HepG2 (cell line): ENCODE results near the gene ASB3. TPM values are rescaled to one million over a fixed set of nuclear protein-coding genes. Genes with fewer than 3 reads are reported as not detected.

Experiments
- ELF4 ChIP-seq: sonication (generic); formaldehyde crosslinking; IDR thresholded peaks from 2 replicates; pipeline ENCODE4 v1.5.0; 2020; ENCODE audit warnings: missing genetic modification reagents, mild to moderate bottlenecking, moderate library complexity, borderline replicate concordance
- HHEX ChIP-seq: IDR thresholded peaks from 2 replicates; pipeline ENCODE4 v1.6.1; 2016; ENCODE audit warnings: control low read depth
- MTA1 ChIP-seq: sonication (generic); formaldehyde crosslinking; IDR thresholded peaks from 2 replicates; pipeline ENCODE4 v1.4.0; 2020; ENCODE audit warnings: missing genetic modification reagents, mild to moderate bottlenecking, borderline replicate concordance
- PHB2 ChIP-seq: fragments of 450-650 bp; IDR thresholded peaks from 2 replicates; pipeline ENCODE4 v1.6.1; 2018; ENCODE audit not compliant: partially characterized antibody
- RFX3 ChIP-seq: IDR thresholded peaks from 2 replicates; pipeline ENCODE4 v1.6.1; 2016; ENCODE audit warnings: missing biosample characterization, missing genetic modification reagents
- SRSF4 ChIP-seq: fragments of 200-400 bp; formaldehyde crosslinking; IDR thresholded peaks from one replicate; pipeline ENCODE4 v1.6.1; 2018; ENCODE audit warnings: mild to moderate bottlenecking, low read depth, low read length, moderate library complexity; ENCODE audit not compliant: poor library complexity, severe bottlenecking
- TEAD3 ChIP-seq: optimal IDR thresholded peaks from 2 replicates; pipeline ENCODE3; 2016; ENCODE audit warnings: borderline replicate concordance
- TFDP2 ChIP-seq: sonication (generic); formaldehyde crosslinking; IDR thresholded peaks from 2 replicates; pipeline ENCODE4 v1.4.0; 2020; ENCODE audit warnings: missing genetic modification reagents
- YY1 ChIP-seq: IDR thresholded peaks from 2 replicates; pipeline ENCODE4 v1.6.1; 2011; ENCODE audit warnings: low read length, low read depth, moderate library complexity, mild to moderate bottlenecking; ENCODE audit not compliant: insufficient read depth, insufficient replicate concordance
- ZBTB3 ChIP-seq: sonication (generic); formaldehyde crosslinking; IDR thresholded peaks from 2 replicates; pipeline ENCODE4 v1.4.0; 2020; ENCODE audit warnings: low read depth, mild to moderate bottlenecking, moderate library complexity, missing genetic modification reagents, borderline replicate concordance
- ZNF275 ChIP-seq: sonication (generic); formaldehyde crosslinking; IDR thresholded peaks from 2 replicates; pipeline ENCODE4 v1.8.0; 2022; ENCODE audit warnings: missing genetic modification reagents, mild to moderate bottlenecking, inconsistent platforms, borderline replicate concordance
- ZNF350 ChIP-seq: sonication (generic); formaldehyde crosslinking; IDR thresholded peaks from 2 replicates; pipeline ENCODE4 v1.4.0; 2020; ENCODE audit warnings: mild to moderate bottlenecking, low read depth, missing genetic modification reagents, borderline replicate concordance
- ZNF552 ChIP-seq: sonication (generic); formaldehyde crosslinking; IDR thresholded peaks from 2 replicates; pipeline ENCODE4 v1.9.0; 2022; ENCODE audit warnings: missing genetic modification reagents, mild to moderate bottlenecking, borderline replicate concordance
- ZNF670 ChIP-seq: sonication (generic); formaldehyde crosslinking; IDR thresholded peaks from 2 replicates; pipeline ENCODE4 v1.8.0; 2022; ENCODE audit warnings: mild to moderate bottlenecking, missing genetic modification reagents, borderline replicate concordance
- ZNF703 ChIP-seq: sonication (generic); formaldehyde crosslinking; IDR thresholded peaks from 2 replicates; pipeline ENCODE4 v1.5.1; 2020; ENCODE audit warnings: missing genetic modification reagents, mild to moderate bottlenecking, moderate library complexity, borderline replicate concordance
- polyA plus RNA-seq, 8 experiments: library from polyadenylated mRNA; depleted of rRNA in 3 of 8; stranded (reverse) in 7 of 8; unstranded in 1 of 8; fragments of >200 nt; fragmentation: Illumina TruSeq in 4 of 8; extraction: Trizol in 4 of 8; gene quantifications; 2 replicates each; pipeline versions ENCODE4 v1.2.1 to v1.2.3, GENCODE V29; 2011 to 2016; ENCODE audit warnings: low read depth in 4 of 8, missing spikeins in 1 of 8, mixed read lengths in 1 of 8; ENCODE audit not compliant: insufficient read depth in 1 of 8
- total RNA-seq, 5 experiments: library from RNA; depleted of rRNA; stranded (reverse); fragments of >200 nt; fragmentation: Illumina TruSeq; extraction: Trizol; gene quantifications; 2 replicates each; pipeline ENCODE4 v1.2.3, GENCODE V29; 2016; ENCODE audit warnings: low read depth in 1 of 5
- TF ChIP-seq, protein P1 (sequence below): IDR thresholded peaks from 2 replicates; pipeline ENCODE4 v1.6.1; 2016; ENCODE audit warnings: missing compliant biosample characterization, missing genetic modification reagents, borderline replicate concordance
- TF ChIP-seq, protein P2 (sequence below): sonication (generic); formaldehyde crosslinking; conservative IDR thresholded peaks from 2 replicates; pipeline ENCODE4 v1.8.0; 2022; ENCODE audit warnings: mild to moderate bottlenecking, moderate library complexity, missing genetic modification reagents
- TF ChIP-seq, protein P3 (sequence below): fragments of 450-650 bp; IDR thresholded peaks from 2 replicates; pipeline ENCODE4 v1.6.1; 2017

Gene ASB3
- total and polyA plus RNA-seq, 2 of the 13 experiments (the other 11 are each of a cell fraction or from before 2014, with no cell fraction given), result 40.1 to 41.8 TPM

- TF ChIP-seq TFDP2 (CRISPR knock-in tag) (peak; percentile 59; the same call in 1 of the 2 replicates), SRSF4 (no peak), HHEX (CRISPR knock-in tag) (peak; percentile 82), ZBTB3 (peak; percentile 66; the same call in 1 of the 2 replicates), ZNF552 (CRISPR knock-in tag) (peak; percentile 58; the same call in 1 of the 2 replicates), ZNF350 (CRISPR knock-in tag) (no peak), ZNF275 (CRISPR knock-in tag) (no peak; the same call in 1 of the 2 replicates), RFX3 (CRISPR knock-in tag) (peak; percentile 24; the same call in 1 of the 2 replicates), ZNF703 (no peak; the same call in 1 of the 2 replicates), ZNF670 (CRISPR knock-in tag) (peak; percentile 47; the same call in 1 of the 2 replicates), YY1 (peak; percentile 25), TEAD3 (peak; percentile 93), ELF4 (CRISPR knock-in tag) (no peak; the same call in 1 of the 2 replicates), MTA1 (CRISPR knock-in tag) (peak; percentile 38; the same call in 1 of the 2 replicates), PHB2 (no peak)
- TF ChIP-seq, protein P1, sequence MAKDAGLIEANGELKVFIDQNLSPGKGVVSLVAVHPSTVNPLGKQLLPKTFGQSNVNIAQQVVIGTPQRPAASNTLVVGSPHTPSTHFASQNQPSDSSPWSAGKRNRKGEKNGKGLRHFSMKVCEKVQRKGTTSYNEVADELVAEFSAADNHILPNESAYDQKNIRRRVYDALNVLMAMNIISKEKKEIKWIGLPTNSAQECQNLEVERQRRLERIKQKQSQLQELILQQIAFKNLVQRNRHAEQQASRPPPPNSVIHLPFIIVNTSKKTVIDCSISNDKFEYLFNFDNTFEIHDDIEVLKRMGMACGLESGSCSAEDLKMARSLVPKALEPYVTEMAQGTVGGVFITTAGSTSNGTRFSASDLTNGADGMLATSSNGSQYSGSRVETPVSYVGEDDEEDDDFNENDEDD, result peak; percentile 42; the same call in 1 of the 2 replicates
- TF ChIP-seq, protein P2, sequence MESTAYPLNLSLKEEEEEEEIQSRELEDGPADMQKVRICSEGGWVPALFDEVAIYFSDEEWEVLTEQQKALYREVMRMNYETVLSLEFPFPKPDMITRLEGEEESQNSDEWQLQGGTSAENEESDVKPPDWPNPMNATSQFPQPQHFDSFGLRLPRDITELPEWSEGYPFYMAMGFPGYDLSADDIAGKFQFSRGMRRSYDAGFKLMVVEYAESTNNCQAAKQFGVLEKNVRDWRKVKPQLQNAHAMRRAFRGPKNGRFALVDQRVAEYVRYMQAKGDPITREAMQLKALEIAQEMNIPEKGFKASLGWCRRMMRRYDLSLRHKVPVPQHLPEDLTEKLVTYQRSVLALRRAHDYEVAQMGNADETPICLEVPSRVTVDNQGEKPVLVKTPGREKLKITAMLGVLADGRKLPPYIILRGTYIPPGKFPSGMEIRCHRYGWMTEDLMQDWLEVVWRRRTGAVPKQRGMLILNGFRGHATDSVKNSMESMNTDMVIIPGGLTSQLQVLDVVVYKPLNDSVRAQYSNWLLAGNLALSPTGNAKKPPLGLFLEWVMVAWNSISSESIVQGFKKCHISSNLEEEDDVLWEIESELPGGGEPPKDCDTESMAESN, result no peak
- TF ChIP-seq, protein P3, sequence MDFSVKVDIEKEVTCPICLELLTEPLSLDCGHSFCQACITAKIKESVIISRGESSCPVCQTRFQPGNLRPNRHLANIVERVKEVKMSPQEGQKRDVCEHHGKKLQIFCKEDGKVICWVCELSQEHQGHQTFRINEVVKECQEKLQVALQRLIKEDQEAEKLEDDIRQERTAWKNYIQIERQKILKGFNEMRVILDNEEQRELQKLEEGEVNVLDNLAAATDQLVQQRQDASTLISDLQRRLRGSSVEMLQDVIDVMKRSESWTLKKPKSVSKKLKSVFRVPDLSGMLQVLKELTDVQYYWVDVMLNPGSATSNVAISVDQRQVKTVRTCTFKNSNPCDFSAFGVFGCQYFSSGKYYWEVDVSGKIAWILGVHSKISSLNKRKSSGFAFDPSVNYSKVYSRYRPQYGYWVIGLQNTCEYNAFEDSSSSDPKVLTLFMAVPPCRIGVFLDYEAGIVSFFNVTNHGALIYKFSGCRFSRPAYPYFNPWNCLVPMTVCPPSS, result no peak
These were observed 40.0 kb upstream of the ASB3 start (continued) for GRCh38 chr2:53826587-53827397.
